NCI-H1105 treated with DMSO at 0.1 percent for 48 hours (cell line): ENCODE measurements around the gene VPS54.
"Not testable (repeated sequence)": the region's sequence is repeated elsewhere in the genome, so short reads cannot be mapped to it uniquely, and the experiment has no call there.

Experiments
- DNase-seq: peaks from one replicate; lab custom pipeline; 2025; lab: John Stamatoyannopoulos, UW

The VPS54 gene

DNA sequence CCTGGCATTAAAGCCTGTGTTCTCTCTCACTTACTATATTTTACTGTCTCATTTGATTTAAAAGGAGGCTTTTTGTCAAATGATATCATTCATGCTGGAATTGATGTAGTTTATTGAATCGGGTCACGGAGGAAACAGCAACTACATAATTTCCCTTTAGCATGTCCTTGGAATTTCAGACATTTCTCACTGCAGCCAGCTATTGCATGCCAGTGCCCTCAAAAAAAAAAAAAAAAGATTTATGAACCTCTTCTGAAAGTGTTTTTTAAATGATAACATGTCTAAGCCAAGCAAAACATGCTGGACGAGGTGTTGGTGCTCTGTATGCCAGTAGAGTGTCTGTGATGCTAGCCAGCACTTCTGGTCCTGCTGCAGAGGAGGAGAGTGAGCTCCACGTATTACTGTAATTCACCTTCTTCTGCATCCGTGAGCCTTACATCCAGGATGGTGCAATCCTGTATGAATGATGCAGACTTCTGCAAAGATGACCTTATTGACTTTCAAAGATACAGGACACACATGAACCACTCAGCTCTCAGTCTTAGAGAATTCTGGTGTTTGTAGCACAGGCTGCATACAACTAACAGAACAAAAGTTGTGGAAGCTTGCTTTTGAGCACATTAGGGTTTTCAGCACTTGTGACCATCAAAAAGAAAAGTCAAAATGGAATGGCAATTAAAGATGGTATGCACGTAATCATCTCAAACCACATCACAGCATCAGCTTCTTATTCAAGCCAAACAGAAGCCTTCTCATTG is 146.5 kb downstream of the VPS54 start:
- no peak for DNase-seq

DNA sequence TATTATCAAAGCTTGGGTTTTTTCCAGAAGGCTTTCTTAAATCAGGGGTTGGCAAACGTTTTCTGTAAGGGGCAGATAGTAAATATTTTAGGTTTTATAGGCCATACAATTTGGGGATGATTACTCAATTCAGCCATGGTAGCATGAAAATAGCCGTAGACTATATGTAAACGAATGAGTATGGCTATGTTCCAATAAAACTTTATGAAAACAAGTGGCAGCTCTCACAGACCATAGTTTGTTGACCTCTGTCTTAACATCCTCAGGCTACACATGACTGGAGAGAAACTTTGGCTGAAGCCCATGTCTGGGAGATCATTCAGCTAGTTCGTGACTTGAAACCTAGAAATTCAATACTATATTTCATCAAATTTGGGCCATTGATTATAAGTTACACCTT is 147.4 kb downstream of the VPS54 start:
- DNase-seq: no peak

DNA sequence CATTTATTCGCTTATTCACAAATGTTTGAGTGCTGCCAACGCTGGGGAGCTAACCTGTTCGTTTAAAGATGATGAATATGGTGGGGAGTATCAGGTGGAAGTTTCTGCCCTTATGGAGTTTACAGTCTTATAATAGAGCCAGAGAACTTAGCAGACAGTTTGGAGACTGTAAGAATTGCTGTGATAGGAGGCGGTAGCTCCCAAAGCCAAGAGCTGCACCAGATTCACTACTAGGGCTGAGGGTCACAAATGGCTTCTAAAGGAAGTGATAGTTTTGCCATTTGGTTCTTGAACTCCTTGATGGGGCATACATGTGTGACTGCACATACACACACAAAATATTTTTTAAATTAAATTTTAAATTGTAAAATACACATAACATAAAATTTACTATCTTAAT is 148.5 kb downstream of the VPS54 start:
- no peak for DNase-seq

DNA sequence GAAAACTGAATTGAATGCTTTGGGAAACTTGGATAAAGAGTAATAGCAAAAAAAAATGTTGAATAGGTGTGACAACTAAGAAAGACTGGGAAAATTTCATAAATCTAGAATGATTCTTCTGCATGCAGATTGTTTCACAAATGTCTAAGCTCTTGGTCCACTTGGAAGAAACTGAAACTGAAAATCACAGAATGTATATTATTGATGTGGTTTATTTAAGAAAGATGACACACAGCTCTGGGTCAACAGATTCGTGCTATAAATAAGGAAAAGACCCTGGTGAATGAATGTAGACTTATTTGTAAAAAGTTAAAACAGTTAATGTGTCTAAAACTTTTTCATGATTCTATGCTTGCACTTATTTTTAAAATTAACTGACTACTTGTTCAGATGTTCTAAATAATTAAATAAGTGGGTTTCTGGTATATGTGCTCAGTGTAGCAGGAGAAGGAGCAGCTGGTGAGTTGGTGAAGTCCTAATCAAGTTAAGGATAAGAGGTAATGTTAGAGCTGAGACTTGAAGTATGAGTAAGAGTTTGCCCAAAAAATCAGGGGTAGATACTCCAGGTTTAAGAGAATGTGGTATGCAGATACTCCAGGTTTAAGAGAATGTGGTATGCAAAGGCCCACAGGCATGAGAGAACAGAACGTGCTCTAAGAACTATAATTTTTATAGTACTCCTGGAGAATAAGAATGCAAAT is 153.1 kb downstream of the VPS54 start:
- DNase-seq: no peak

DNA sequence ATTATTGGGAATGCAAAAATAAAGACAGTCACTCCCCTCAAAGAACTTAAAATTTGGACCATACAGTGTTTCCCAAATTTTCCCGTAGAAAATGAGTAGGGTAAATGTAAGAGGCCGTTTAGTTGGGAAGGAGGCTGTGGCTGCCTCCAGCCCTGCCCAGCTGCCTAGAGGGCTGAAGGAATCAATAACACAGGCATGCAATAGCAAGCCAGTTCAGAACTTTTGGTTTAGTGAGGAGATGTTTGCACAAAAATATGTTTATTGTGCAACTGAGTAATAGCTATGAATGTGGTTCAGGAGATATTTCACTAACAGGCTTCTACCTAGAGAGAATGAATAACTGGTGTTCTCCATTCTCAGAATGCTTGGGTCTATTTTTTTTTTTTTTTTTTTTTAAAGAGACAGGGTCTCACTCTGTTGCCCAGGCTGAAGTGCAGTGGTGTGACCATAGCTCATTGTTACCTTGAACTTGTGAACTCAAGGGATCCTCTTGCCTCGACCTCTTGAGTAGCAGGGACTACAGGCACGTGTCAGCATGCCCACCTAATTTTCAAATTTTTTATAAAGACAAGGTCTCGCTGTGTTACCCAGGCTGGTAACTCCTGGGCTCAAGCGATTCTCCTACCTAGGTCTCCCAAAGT is 153.9 kb downstream of the VPS54 start:
- no peak for DNase-seq

DNA sequence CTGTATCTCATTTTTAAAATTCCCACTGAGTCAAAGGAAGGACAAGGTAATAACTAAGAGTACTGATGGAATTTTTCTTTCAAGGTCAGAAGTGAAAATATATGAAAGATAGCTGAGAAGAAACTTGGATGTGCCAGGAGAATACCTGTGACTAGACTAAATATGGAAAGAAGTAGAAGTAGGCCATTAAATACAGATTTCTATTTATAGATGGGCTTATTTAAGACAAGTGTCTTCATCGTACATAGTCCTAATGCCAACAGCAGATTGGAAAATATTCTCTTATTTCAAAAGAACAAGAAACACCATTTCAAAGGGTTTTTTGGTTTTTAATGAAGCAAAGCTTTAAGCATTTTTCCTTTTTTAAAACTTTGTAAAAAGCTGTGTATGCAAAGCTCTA is 155.5 kb downstream of the VPS54 start:
- DNase-seq: no peak

DNA sequence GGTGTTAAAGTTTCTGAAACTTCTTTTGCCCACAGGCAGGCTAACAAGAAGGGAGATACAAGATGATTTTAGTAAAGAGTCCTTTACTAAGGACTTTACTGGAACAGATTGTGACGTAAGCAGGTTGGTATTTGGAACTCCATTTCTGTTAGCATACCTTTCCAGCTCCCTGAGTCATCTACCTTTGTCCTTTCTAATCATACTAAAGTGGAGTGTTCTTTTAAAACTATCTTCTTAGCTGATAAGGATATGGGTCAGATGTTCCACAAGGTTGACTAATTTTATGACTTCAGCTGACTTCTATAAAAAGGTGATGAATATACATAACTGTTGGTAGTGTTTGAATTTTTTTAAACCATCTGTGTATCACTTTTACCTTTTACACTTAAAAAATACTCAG is 156.4 kb downstream of the VPS54 start:
- DNase-seq: no peak

DNA sequence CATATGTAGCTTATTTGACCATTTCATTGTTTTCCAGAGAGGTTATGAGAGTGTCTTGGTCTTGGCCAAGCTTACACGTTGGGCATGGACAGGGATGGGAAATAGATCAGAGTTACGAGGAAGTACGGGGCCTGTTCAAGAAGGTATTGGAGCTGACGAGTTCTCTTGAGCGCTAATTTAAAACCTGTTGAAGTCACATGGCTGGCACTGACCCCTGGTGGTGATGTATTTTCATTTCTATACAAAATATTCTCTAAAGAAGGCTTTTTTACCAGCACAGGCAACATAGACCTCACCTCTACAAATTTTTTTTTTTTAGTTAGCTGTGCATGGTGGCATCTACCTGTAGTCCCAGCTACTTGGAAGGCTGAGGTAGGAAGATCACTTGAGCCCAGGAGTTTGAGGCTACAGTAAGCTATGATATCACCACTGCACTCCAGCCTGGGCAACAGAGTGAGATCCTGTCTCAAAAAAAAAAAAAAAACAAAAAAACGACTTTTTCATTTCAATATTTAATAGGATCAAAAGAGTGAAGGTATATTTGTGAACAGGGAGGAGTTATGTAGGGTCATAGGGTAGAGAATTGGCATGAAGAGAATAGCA is 157.9 kb downstream of the VPS54 start:
- peak; percentile 22 for DNase-seq

DNA sequence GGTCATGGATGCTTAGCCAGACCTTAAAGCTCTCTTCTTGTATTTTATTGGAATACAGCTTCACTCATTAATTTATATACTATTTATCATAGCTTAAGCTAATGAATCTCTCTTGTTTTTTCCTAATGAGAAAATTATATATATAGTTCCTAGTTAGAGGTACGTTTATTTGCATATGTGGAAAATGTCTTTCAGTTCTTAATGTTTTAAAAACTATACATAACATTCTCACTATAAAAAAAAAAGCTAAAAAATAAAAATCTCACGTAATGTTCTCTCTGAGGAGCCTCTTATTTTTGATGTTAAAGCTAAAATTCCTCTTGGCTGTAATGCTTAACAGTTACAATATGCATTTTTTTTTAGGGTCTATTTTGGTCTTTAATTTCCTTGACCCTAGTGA is 160.9 kb downstream of the VPS54 start:
- DNase-seq: no peak

DNA sequence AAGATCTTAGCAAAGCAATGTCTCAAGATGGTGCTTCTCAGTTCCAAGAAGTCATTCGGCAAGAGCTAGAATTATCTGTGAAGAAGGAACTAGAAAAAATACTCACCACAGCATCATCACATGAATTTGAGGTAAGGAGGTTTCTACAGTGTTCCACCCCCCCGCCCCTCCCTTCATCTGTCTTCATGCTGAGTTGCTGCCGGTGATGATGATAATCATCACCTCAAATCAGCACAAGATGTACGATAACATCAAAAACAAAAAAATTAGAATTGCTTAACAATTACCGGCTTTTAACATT is 163.0 kb downstream of the VPS54 start:
- DNase-seq: no peak

DNA sequence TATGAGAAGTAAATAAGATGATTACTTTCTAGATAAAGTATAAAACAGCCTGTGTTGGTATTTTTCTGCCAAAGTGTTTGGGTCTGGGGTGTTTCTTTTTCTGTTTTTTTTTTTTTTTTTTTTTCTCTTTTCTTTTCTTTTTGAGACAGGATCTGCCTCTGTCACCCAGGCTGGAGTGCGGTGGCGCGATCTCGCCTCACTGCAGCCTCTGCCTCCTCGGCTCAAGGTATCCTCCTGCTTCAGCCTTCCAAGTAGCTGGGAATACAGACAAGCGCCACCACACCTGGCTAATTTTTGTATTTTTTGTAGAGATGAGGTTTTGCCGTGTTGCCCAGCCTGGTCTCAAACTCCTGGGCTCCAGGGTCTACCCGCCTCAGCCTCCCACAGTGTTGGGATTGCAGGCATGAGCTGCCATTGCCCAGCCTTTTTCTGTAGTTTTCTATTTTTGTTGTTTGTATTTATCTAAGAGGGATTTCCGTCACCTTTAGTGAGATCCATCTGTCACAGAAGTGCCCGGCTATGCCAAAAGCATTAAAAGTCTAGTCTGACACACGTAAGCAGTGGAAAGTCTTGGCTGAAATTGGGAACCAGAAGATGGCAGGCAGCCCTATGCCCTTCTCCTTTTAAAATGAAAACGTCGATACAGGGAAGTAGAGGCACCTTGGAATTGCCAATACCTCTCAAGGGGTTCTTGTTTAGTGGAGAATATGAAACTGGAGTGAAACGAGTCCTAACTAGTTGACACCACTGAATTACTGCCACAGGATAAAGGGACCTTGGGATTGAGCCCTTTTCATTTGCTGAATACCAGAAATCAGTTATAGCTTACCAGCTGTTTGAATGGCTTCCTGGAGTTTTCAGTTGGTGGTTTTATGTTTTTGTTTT is 163.6 kb downstream of the VPS54 start:
- DNase-seq: no peak

DNA sequence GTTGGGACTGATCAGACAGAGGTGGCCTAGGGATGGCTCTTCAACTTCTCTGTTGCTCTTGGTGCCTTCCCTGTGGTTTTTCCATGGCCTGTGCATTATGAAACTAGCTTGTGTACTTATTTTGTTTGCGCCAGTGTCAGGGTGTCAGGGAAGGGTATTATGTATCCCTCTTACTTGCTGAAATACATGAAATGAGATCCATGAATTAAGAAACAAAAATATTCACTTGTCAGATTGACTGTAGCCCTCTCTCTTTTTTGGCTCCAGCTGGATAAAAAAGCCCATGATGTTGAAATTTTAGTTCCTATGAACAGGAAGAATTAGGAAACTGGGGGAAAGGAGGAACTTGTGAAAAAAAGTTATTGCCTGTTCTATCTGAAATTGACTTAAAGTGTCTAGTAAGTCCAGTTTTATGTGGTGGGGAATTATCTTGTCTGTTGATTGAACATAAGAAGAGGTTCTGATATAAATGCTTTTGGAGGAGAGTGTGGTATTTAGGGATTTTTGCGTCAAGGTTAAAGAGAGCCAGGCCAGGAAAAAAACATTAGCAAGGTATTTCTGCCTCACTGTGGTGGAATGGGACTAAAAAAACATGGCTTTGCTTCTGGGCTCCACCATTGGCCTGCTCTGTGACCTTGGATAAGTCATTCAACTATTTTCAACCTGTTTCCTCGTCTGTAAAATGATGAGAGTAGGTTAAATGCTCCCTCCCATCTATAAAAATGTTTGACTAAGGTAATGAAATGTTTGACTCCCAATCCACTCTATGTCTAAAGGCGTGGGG is 165.5 kb downstream of the VPS54 start:
- DNase-seq: no peak

DNA sequence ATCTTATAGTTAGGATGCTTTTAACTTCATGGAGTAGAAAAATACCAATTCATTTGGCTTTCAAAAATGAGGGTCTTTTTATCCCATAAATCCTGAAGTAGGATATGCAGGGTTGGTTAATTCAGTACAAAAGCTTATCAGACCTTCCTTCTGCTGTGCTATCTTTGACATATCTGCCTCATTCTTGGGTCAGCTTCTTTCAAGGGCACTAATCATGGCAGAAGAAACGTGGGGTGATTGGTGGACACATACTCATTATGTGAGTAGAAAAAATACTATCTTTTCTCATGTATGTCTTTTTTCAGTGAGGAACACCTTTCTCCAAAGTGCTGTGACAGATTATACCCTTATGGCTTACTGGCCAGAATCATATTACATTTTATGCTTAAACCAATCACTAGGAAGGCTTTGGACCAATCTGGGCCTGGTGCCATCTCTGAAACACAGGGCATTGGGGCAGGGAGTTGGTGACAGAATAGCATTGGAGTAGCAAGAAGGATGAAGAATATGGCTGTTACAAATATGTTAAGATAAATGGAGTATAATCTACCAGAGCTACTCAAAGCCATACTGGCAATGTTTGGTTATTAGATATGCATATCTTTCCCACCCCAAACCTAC is 167.4 kb downstream of the VPS54 start:
- DNase-seq: no peak

DNA sequence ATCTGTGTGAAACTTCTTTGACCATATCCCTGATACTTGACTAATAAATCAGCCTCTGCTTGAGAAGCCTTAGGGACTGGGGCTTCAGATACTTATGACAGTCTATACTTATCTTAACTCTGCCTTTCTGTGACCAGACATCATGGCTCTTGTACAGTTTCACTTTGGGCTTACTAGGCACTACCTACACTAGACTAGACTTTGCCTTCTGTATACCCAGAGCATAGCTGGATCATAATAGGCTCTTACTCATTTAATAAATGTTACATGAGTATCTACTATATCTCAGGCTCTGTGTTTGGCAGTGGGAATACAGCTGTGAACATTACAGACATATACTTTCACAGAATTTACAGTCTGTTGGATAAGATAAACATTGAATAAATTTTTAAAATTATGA is 168.6 kb downstream of the VPS54 start:
- DNase-seq: no peak

DNA sequence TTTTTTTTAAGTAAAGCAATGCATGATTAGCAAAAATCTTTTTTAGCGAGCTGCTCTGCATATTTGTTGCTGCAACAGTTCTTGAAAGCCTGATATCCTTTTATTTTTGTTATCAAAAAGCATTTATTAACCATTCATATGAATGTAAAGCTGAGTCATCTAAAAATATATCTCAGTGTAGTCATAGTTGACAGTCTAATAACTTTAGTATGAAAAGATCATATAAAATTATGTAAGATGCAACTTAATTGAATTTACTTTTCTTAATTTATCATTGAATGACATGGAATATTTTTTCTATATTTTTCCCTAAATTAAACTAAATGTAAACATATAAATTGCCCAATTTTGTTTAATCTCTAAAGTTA is 169.0 kb downstream of the VPS54 start:
- no peak for DNase-seq

DNA sequence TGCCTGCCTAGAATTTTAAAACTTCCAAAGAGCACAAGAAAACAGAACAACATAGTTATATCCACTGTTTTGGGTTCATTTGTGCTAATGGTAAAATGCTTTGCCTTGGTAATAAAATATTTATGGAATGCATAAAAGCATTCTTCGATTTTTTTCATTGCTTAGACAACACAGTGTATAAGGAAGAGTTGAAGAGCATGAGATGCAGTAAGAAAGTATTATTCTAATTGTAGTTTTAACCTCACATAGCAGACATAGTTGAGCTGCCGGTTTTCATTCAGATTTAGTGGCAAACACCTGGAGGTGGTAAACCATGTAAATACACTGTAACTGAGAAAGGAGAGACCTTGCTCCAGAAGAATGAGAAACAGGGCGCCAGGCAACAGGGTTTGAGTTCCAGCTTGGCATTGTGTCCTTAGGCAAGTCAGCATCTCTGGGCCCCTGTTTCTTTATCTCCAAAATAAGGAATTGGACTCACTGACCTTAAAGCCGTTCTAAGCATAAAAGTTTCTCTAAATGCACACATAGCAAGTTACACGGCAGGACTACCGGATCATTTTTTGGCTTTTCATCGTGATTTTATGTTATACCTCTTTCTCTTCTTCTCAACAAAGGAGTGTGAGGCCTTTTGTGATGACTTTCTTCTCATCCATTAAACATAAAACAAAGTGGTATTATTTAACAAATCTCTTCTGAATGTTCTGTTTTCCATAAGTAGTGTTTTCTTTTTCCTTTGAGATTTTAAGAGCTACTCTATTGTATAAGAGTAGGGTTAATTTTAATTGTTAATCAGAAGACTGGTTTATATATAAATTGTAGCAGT is 169.6 kb downstream of the VPS54 start:
- no peak for DNase-seq

DNA sequence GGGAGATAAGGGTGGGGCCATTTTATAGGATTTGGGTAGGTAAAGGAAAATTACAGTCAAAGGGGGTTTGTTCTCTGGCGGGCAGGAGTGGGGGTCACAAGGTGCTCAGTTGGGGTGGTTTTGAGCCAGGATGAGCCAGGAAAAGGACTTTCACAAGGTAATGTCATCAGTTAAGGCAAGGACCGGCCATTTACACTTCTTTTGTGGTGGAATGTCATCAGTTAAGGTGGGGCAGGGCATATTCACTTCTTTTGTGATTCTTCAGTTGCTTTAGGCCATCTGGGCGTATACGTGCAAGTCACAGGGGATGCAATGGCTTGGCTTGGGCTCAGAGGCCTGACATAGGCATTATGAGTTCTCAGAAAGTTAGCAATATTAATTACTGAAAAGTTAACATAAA is 171.7 kb downstream of the VPS54 start:
- DNase-seq: not testable (repeated sequence)

DNA sequence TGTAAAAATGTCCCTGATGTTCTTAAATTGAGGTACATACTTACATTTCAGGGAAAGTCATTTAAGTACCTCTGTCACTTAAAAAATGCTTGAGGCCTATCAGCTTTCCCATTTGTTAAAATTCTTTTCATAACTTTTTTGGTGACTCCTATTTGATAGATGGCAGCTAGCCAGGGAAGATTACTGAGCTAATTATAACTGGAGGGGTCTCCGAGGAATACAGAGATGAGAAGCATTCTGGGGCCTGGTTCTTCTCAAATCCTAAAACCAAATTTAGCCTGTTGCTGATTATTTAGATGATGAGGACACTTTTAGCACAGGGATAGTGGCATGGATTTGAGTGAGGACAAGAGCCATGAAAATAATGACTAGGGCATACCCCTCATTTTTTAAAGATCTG is 172.7 kb downstream of the VPS54 start:
- peak; percentile 42 for DNase-seq

DNA sequence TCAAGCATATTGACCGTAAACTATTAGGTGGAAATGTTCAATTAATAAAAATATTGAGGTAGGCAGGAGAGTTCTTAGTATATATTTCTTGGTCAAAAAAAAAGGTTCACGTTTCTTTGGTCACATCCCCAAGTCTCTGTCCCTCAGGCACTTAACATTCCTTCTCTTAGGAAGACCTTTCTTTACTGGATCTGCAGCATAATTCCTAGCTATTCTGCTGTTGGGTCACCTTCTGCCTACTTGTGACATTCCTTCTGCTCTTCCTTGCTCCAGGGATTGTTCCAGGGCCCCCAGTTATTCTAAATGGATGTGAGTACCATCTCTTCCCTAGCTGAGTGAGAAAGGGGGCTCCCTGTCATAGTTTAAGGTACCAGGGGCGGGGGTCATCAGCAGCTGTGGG is 173.4 kb downstream of the VPS54 start:
- DNase-seq: no peak

DNA sequence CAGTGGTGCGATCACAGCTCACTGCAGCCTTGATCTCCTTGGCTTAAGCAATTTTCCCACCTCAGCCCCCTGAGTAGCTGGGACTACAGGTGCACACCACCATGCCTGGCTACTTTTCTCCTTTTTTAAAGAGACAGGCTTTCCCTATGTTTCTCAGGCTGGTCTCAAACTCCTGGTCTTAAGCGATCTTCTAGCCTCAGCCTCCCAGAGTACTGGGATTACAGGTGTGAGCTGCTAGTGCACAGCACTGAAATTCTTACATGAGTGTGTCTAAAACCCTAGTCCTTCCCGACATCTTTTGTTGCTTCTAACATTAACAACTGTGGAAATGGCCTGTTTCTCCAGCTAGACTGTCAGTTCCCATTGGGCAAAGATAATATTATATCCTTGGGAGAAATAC is 174.6 kb downstream of the VPS54 start:
- DNase-seq: no peak
